Gastrocnemius medialis (tissue), 4 donors: ENCODE results near the gene PTPRF. TPM values are rescaled to one million over a fixed set of nuclear protein-coding genes. Genes with fewer than 3 reads are reported as not detected.

Experiments used
- ATAC-seq, 2 donors: fragments of 150-250 bp; one replicate each; pipeline ENCODE4 v1.9.1; 2016
- DNase-seq, 2 donors: peaks; one replicate each; pipeline ENCODE4 v3.0.0-alpha.2; 2019
- H3K27ac ChIP-seq, 4 donors: fragments of 200-600 bp; sonication (generic); 1 replicate in 1 of 4; 2 replicates in 3 of 4; pipeline ENCODE4 v1.5.1; 2016 to 2018; ENCODE audit warnings: mild to moderate bottlenecking in 2 of 4, moderate library complexity in 1 of 4
- H3K27me3 ChIP-seq, 3 donors: fragments of 200-600 bp; sonication (generic) in 2 of 3; 1 replicate in 1 of 3; 2 replicates in 2 of 3; pipeline versions ENCODE4 v1.5.1 to v1.6.0; 2016 to 2019; ENCODE audit warnings: mild to moderate bottlenecking in 1 of 3, moderate library complexity in 1 of 3
- H3K36me3 ChIP-seq, 2 donors: fragments of 200-600 bp; sonication (generic) in 1 of 2; one replicate each; pipeline ENCODE4 v1.5.1; 2017 to 2018
- H3K4me1 ChIP-seq, 2 donors: fragments of 200-600 bp; sonication (generic) in 1 of 2; one replicate each; pipeline ENCODE4 v1.5.1; 2016 to 2017; ENCODE audit warnings: mild to moderate bottlenecking in 2 of 2
- H3K4me3 ChIP-seq, 4 donors: fragments of 200-600 bp; sonication (generic) in 3 of 4; 1 replicate in 1 of 4; 2 replicates in 3 of 4; pipeline ENCODE4 v1.5.1; 2016 to 2019; ENCODE audit warnings: mild to moderate bottlenecking in 2 of 4
- H3K9me3 ChIP-seq, 3 donors: fragments of 200-600 bp; sonication (generic) in 2 of 3; 1 replicate in 1 of 3; 2 replicates in 2 of 3; pipeline ENCODE4 v1.5.1; 2016 to 2019
- CTCF ChIP-seq, 5 experiments: fragments of 450-650 bp in 3 of 5; fragments of 200-600 bp in 2 of 5; sonication (generic) in 2 of 5; IDR thresholded peaks in 4 of 5; conservative IDR thresholded peaks in 1 of 5; 1 replicate in 4 of 5; 2 replicates in 1 of 5; pipeline ENCODE4 v1.5.1; 2016 to 2019; ENCODE audit warnings: antibody characterized with exemption in 5 of 5, mild to moderate bottlenecking in 3 of 5, moderate library complexity in 3 of 5
- POLR2A ChIP-seq, 2 donors: fragments of 450-650 bp; IDR thresholded peaks; one replicate each; pipeline ENCODE4 v1.6.1; 2017; ENCODE audit warnings: antibody characterized with exemption in 2 of 2, mild to moderate bottlenecking in 2 of 2, moderate library complexity in 2 of 2
- in situ Hi-C, 4 donors: fragments of 200-750 bp; cut with MboI; loops; one replicate each; pipeline versions ENCODE4 v1.15.0 to v1.8.0; 2017; ENCODE audit warnings: low sequenced_read_pairs in 4 of 4
- intact Hi-C: fragments of 100-400 bp; cut with DNase I; formaldehyde crosslinking; loops from one replicate; pipeline ENCODE4 v1.15.1; 2023; ENCODE audit warnings: low total_unique reads
- total RNA-seq, 4 donors: library from RNA; depleted of rRNA; stranded (reverse); fragments of >200 nt; gene quantifications; one replicate each; pipeline versions ENCODE4 v1.1.0 to v1.2.3, GENCODE V29; 2016

PTPRF gene
- total RNA-seq, 4 donors from 2014 or later, result 1.8 to 2.6 (median 2.5) TPM

DNA sequence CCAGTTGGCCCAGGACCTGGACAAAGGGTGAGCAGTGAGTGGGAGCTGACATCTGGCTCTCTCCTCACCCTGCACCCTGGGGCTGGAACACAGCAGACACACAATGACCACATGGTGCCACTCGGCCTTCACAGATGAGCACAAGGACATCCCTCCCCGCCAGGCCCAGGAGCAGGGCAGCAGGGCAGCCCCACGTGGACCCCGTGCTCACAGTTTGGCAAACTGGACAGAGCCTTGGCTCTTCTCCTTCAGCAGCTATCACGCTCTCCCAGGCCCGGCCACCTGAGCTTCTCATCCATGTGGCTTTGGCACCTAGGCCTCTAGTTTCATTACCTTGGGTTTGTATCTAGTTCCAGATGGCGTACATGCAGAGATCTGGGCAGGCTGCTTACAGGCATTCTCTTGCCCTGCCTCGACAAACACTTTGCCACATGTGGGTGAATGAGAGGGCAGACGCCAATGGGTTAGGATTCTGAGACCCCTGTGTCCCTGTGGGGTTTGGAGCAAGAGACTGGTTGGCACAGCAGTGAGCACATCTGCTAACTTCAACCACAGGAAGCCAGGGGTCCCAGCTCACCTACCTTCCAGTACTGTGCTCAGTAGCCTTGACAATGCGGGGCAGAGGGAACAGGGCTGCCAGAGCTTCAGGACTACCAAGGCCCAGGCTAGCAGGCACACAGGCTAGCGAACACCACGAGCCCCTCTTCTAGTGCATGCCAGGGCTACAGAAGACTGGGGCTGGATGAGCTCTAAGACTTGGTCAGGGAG lies 3.4 kb upstream of the PTPRF start:
- intact Hi-C loops (no loop called here), in situ Hi-C loops (loop anchor here (10.0 to 25.0 kb wide), 5 partner anchors 398 to 535 kb away; partner anchors contain the start of genes ARTN (in 2 of the 4), IPO13 (in 2 of the 4) and SLC6A9 (in 2 of the 4))
- Histone ChIP-seq H3K9me3 (no peaks in the 10 kb centered on the region), H3K27me3 (peaks cover 0 to 3% (median 0%) of the 10 kb centered on the region in 3 donors), H3K27ac (no peak overlapping the region), H3K4me1 (peaks cover 0 to 4% of the 10 kb centered on the region in 2 donors), H3K36me3 (no peaks in the 10 kb centered on the region), H3K4me3 (no peak overlapping the region)
- DNase-seq (no peak), ATAC-seq (no peak)
- TF ChIP-seq POLR2A (IDR thresholded peaks at IDR 0.05) (no peak), CTCF (IDR thresholded peaks at IDR 0.05 in 4 of 5, conservative IDR thresholded peaks at IDR 0.05 in 1 of 5) (no peak)

- no peaks in the 10 kb centered on the region for H3K36me3 ChIP-seq
- intact Hi-C loops (loop anchor here (1.0 to 2.0 kb wide), 4 partner anchors 14 to 518 kb away; partner anchors contain the start of gene KDM4A), in situ Hi-C loops (loop anchor here (10.0 to 25.0 kb wide), 5 partner anchors 396 to 533 kb away; partner anchors contain the start of genes ARTN (in 2 of the 4), IPO13 (in 2 of the 4) and SLC6A9 (in 2 of the 4))
- ATAC-seq (peak; percentile 87 to 89), DNase-seq (peak; percentile 61 to 69)
- TF ChIP-seq POLR2A (IDR thresholded peaks at IDR 0.05), result no peak
- peak; percentile 89 to 97 (median 92) for TF ChIP-seq CTCF (IDR thresholded peaks at IDR 0.05 in 4 of 5, conservative IDR thresholded peaks at IDR 0.05 in 1 of 5)
- peaks cover 0 to 4% of the 10 kb centered on the region in 2 donors for H3K4me1 ChIP-seq
- no peak overlapping the region for H3K4me3 ChIP-seq
- no peaks in the 10 kb centered on the region for H3K27me3 ChIP-seq
- H3K27ac ChIP-seq, result no peak overlapping the region
- no peaks in the 10 kb centered on the region for H3K9me3 ChIP-seq
Observed at GRCh38 chr1:43529206-43529731, 1.4 kb upstream of the PTPRF start.

DNA sequence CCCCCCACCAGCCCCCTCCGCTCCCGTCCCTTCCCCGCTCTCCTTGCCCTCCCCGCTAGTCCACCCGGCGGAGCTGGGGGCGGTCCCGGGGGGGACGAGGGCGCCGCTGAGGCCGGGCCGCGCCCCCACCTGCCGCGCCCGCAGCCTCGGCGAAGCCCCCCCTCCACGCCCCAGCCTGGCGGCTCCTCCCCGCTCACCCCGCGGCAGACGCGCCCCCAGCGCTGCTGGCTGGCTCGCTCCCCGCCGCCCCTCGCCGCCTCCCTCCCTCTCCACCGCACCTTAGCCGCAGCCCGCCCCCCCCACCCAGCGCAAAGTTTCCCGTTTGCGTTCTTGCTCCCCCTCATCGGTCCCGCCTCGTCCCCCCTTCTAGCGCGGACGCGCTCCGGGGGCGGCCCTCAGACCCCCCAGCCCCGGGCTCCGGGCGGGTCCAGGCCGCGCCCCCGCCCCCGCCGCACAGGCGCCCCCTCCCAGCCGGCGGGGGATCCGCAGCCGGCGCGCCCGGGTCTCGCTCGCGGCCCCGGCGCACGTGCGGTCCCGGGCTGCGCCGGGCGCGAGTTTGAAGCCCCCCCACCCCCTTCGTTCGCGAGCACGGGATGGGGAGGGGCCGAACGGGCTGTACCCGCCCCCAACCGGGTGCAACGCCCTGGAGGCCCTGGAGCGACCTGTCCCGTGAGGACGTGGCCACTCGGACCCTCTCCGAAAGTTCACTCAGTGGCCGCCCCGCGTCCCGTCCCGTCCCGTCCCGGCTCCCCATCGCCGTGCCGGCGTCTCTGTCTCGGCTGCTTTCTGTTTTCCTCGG lies 623 bp downstream of the PTPRF start:
- H3K27ac ChIP-seq, result no peak overlapping the region
- no peak for DNase-seq
- intact Hi-C loops (loop anchor here (5.0 kb wide), 1 partner anchor 401 kb away; the partner anchor contains the start of gene ARTN), in situ Hi-C loops (loop anchor here (25.0 kb wide), 3 partner anchors 406 to 531 kb away; partner anchors contain the start of genes ARTN (in 2 of the 4), IPO13 (in 2 of the 4) and SLC6A9 (in 2 of the 4))
- TF ChIP-seq POLR2A (IDR thresholded peaks at IDR 0.05), result no peak
- TF ChIP-seq CTCF (IDR thresholded peaks at IDR 0.05 in 4 of 5, conservative IDR thresholded peaks at IDR 0.05 in 1 of 5), result no peak
- peak overlapping the region; percentile 58 to 69 (median 62) for H3K4me3 ChIP-seq
- no peaks in the 10 kb centered on the region for H3K27me3 ChIP-seq
- H3K36me3 ChIP-seq, result no peaks in the 10 kb centered on the region
- ATAC-seq, result no peak
- H3K4me1 ChIP-seq, result peaks cover 0 to 4% of the 10 kb centered on the region in 2 donors
- H3K9me3 ChIP-seq, result no peaks in the 10 kb centered on the region

- ATAC-seq, result no peak
- Histone ChIP-seq H3K4me1 (peaks cover 0 to 4% of the 10 kb centered on the region in 2 donors), H3K36me3 (no peaks in the 10 kb centered on the region), H3K4me3 (peak overlapping the region; percentile 58 to 69 (median 62)), H3K27ac (no peak overlapping the region), H3K27me3 (no peaks in the 10 kb centered on the region), H3K9me3 (no peaks in the 10 kb centered on the region)
- no peak for DNase-seq
- TF ChIP-seq CTCF (IDR thresholded peaks at IDR 0.05 in 4 of 5, conservative IDR thresholded peaks at IDR 0.05 in 1 of 5) (no peak), POLR2A (IDR thresholded peaks at IDR 0.05) (no peak)
- in situ Hi-C loops (loop anchor here (25.0 kb wide), 3 partner anchors 405 to 530 kb away; partner anchors contain the start of genes ARTN (in 2 of the 4), IPO13 (in 2 of the 4) and SLC6A9 (in 2 of the 4)), intact Hi-C loops (loop anchor here (5.0 kb wide), 1 partner anchor 400 kb away; the partner anchor contains the start of gene ARTN)
Observed at GRCh38 chr1:43531906-43532584, 1.4 kb downstream of the PTPRF start.
